ENCODE data around the gene GPR158. TPM values are rescaled to one million over a fixed set of nuclear protein-coding genes. Genes with fewer than 3 reads are reported as not detected.

The GPR158 gene
- total RNA-seq, 1 experiment from 2014 or later, result 12.2 TPM

GRCh38 chr10:25465582-25466372 lies 291.0 kb downstream of the GPR158 start:
- peak; percentile 43 to 59 for DNase-seq
- H4K20me1 ChIP-seq (ENCODE audit: insufficient read depth), result no peaks in the 10 kb centered on the region
- H3F3A ChIP-seq (ENCODE audit: insufficient read depth, low read depth), result no peaks in the 10 kb centered on the region
- no peaks in the 10 kb centered on the region for H3K9me2 ChIP-seq (ENCODE audit: insufficient read depth)
- H3K27ac ChIP-seq, result peak overlapping the region; percentile 68
- ChIA-PET POLR2A (ENCODE audit: unreplicated experiment) (interaction anchor here (0.6 kb wide), 2 partner anchors 66 to 146 kb away, joined by 3 to 5 read pairs; no protein-coding TSS in a partner anchor), CTCF (no interaction called here)
- H3K27me3 ChIP-seq (ENCODE audit: insufficient read depth, low read depth), result no peaks in the 10 kb centered on the region
- H3K4me2 ChIP-seq, result peak overlapping the region; percentile 77
- H3K79me2 ChIP-seq (ENCODE audit: low read depth), result no peaks in the 10 kb centered on the region
- no peaks in the 10 kb centered on the region for H3K36me3 ChIP-seq (ENCODE audit: low read depth)
- H3K4me3 ChIP-seq, result peak overlapping the region; percentile 84
- TF ChIP-seq EZH2 (IDR thresholded peaks at IDR 0.05; ENCODE audit: low read depth), result no peak
- TF ChIP-seq, protein P1, sequence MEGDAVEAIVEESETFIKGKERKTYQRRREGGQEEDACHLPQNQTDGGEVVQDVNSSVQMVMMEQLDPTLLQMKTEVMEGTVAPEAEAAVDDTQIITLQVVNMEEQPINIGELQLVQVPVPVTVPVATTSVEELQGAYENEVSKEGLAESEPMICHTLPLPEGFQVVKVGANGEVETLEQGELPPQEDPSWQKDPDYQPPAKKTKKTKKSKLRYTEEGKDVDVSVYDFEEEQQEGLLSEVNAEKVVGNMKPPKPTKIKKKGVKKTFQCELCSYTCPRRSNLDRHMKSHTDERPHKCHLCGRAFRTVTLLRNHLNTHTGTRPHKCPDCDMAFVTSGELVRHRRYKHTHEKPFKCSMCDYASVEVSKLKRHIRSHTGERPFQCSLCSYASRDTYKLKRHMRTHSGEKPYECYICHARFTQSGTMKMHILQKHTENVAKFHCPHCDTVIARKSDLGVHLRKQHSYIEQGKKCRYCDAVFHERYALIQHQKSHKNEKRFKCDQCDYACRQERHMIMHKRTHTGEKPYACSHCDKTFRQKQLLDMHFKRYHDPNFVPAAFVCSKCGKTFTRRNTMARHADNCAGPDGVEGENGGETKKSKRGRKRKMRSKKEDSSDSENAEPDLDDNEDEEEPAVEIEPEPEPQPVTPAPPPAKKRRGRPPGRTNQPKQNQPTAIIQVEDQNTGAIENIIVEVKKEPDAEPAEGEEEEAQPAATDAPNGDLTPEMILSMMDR (conservative IDR thresholded peaks at IDR 0.05), result no peak
- H3K4me1 ChIP-seq (replicated peaks; ENCODE audit: insufficient read depth), result 0 out of 2 replicates have a peak, but pooled peaks cover 8% of the 10 kb centered on the region
- intact Hi-C loops (cut with micrococcal nuclease; ENCODE audit: unreplicated experiment), result no loop called here
- BruUV-seq (replicated peaks), result no TSS peak
- H3K9me3 ChIP-seq (ENCODE audit: insufficient read depth, low read depth), result no peaks in the 10 kb centered on the region
- H2AFZ ChIP-seq, result peak overlapping the region; percentile 93

GRCh38 chr10:25467881-25468280 lies 293.1 kb downstream of the GPR158 start:
- H3F3A ChIP-seq (ENCODE audit: insufficient read depth, low read depth), result no peaks in the 10 kb centered on the region
- TF ChIP-seq EZH2 (IDR thresholded peaks at IDR 0.05; ENCODE audit: low read depth), result no peak
- TF ChIP-seq, protein P1 (conservative IDR thresholded peaks at IDR 0.05), result no peak
- H2AFZ ChIP-seq, result no peak overlapping the region
- H3K79me2 ChIP-seq (ENCODE audit: low read depth), result no peaks in the 10 kb centered on the region
- no peak overlapping the region for H3K4me2 ChIP-seq
- H3K9me2 ChIP-seq (ENCODE audit: insufficient read depth), result no peaks in the 10 kb centered on the region
- H4K20me1 ChIP-seq (ENCODE audit: insufficient read depth), result no peaks in the 10 kb centered on the region
- ChIA-PET POLR2A (ENCODE audit: unreplicated experiment) (no interaction called here), CTCF (no interaction called here)
- intact Hi-C loops (cut with micrococcal nuclease; ENCODE audit: unreplicated experiment), result no loop called here
- no peak for DNase-seq
- H3K9me3 ChIP-seq (ENCODE audit: insufficient read depth, low read depth), result no peaks in the 10 kb centered on the region
- H3K27me3 ChIP-seq (ENCODE audit: insufficient read depth, low read depth), result no peaks in the 10 kb centered on the region
- no peak overlapping the region for H3K27ac ChIP-seq
- H3K4me1 ChIP-seq (replicated peaks; ENCODE audit: insufficient read depth), result 0 out of 2 replicates have a peak, but pooled peaks cover 8% of the 10 kb centered on the region
- no peaks in the 10 kb centered on the region for H3K36me3 ChIP-seq (ENCODE audit: low read depth)
- no TSS peak for BruUV-seq (replicated peaks)
- H3K4me3 ChIP-seq, result no peak overlapping the region

GRCh38 chr10:25481467-25481866 lies 306.7 kb downstream of the GPR158 start:
- Histone ChIP-seq H3F3A (ENCODE audit: insufficient read depth, low read depth) (no peaks in the 10 kb centered on the region), H3K27ac (no peak overlapping the region), H3K4me2 (no peak overlapping the region), H4K20me1 (ENCODE audit: insufficient read depth) (no peaks in the 10 kb centered on the region), H2AFZ (no peak overlapping the region), H3K27me3 (ENCODE audit: insufficient read depth, low read depth) (no peaks in the 10 kb centered on the region), H3K4me1 (replicated peaks; ENCODE audit: insufficient read depth) (no peaks in the 10 kb centered on the region), H3K79me2 (ENCODE audit: low read depth) (no peaks in the 10 kb centered on the region), H3K9me2 (ENCODE audit: insufficient read depth) (no peaks in the 10 kb centered on the region), H3K36me3 (ENCODE audit: low read depth) (no peaks in the 10 kb centered on the region), H3K4me3 (no peak overlapping the region), H3K9me3 (ENCODE audit: insufficient read depth, low read depth) (no peaks in the 10 kb centered on the region)
- DNase-seq, result no peak
- no TSS peak for BruUV-seq (replicated peaks)
- TF ChIP-seq, protein P1 (conservative IDR thresholded peaks at IDR 0.05), result no peak
- no peak for TF ChIP-seq EZH2 (IDR thresholded peaks at IDR 0.05; ENCODE audit: low read depth)
- ChIA-PET POLR2A (ENCODE audit: unreplicated experiment) (no interaction called here), CTCF (no interaction called here)
- intact Hi-C loops (cut with micrococcal nuclease; ENCODE audit: unreplicated experiment), result no loop called here
